GM19099 (cell line): ENCODE results near the gene NAT10.

Experiments
- POLR2A ChIP-seq: IDR thresholded peaks from 3 replicates; pipeline ENCODE4 v1.6.1; 2011; ENCODE audit warnings: low read depth; ENCODE audit not compliant: insufficient read length; ENCODE audit errors: extremely low read depth

Gene NAT10

DNA sequence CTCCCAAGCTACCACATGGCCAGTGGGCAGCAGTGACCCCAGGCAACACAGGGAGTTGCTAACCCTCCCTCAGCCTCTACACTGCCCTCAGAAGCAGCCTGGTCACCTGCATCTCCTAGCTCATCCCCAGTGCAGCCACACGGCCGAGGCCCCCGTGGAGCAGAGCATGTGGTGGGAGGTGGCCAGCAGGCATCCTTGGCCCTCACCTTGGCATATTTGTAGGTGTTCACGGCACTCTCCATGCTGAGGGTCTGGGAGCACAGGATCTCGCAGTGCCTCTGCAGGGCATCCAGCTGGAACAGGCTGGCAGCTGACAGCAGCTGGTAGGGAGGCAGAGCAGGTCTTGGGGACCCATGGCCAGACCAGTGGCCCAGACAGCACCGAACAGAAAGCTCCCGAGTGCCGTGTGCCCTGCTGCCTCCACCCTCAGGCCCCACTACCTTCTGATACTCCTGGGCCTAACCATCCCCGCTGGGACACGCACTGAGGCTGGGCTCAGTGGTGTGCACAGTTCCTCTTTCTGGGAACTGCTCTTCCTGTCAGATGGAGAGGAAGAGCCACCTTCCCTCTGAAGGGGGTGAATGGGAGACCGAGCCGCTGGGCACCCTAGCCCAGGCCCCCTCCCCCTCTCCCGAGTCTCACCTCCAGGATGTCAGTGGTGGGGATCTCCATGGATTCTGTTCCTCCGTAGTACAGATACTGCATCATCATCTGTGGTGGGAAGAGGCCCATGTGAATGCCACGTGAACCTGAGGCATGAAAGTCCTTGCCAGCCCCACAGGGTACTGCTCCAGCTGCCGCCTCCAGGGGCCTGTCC lies 48.8 kb downstream of the NAT10 start:
- no peak for TF ChIP-seq POLR2A

- TF ChIP-seq POLR2A, result no peak
Measured at GRCh38 chr11:34155057-34155756, 49.8 kb downstream of the NAT10 start.

- TF ChIP-seq POLR2A, result no peak
Measured at GRCh38 chr11:34155757-34156062, 50.3 kb downstream of the NAT10 start.

- TF ChIP-seq POLR2A, result no peak
Measured at GRCh38 chr11:34157163-34157562, 51.7 kb downstream of the NAT10 start.

DNA sequence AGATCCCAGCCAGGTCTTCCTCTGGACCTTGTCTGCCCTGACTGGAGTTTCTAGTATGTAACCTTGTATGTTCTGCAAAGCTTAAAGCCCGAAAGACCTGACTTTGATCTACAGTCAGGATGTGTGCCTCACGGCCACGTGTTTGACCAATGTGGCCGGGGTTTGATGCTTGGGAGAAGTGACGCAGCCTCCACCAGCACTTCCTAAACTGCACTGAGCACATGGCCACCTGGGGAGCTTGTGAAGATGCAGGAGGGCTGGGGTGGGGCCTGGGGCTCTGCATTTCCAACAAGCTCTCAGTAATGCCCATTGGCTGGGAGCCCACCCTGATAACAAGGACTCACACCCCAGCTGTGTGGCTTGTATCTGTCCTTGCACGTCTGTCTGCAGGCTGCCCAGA lies 53.2 kb downstream of the NAT10 start:
- TF ChIP-seq POLR2A, result no peak

GRCh38 chr11:34160049-34160721 lies 54.8 kb downstream of the NAT10 start:
- TF ChIP-seq POLR2A, result no peak

DNA sequence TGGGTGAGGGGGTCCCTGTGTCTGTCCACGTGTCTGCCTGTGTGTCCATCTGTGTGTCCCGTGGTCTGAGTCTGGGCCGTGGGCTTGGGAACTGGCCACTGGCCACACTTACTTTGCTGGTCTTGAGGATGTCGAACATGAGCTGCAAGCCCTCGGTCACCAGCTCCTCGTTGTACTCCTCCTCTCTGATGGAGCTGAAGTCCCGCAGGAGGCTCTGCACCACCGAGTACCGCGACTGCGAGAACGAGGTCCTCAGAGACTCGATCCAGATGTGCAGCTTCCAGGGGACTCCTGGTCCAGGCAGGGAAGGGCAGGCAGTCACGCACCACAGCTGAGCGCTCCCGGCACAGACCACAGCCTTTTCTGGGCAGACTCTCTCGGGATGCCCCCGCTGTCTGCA lies 55.4 kb downstream of the NAT10 start:
- no peak for TF ChIP-seq POLR2A

DNA sequence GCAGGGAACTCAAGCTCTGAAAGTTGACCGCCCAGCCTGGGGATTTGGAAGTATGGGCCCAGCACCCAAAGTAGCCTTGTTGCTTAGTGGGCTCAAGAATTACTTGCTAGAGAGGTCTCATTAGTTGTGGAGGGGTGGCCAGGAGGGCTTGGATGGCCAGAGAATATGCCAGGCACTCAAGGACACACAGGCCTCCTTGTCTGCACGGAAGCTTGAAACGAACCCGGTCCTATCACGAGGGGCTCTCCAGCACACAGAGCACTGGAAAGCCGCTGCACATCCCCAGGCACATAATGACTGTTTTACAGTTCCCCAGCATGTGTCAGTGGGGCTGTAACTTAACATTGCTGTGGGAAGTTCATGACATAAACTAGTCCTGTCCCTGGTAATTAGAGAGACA lies 55.9 kb downstream of the NAT10 start:
- no peak for TF ChIP-seq POLR2A

GRCh38 chr11:34161812-34162492 lies 56.5 kb downstream of the NAT10 start:
- no peak for TF ChIP-seq POLR2A

DNA sequence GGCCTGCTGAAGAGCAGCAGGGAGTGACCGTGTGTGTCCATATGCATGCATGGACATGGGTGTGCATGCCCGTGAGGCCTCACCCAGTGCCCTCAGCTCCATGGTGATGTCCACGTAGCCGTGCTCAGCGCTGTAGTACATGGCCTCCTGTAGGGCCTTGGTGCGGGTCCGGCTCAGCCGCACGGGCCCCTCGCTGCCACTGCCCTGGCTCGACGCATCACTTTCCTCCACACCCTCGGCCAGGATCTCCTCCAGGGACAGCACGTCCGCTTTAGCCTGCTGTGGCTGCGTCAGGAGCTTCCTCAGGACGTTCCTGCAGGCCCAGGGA lies 57.0 kb downstream of the NAT10 start:
- TF ChIP-seq POLR2A, result no peak

- TF ChIP-seq POLR2A, result no peak
Measured at GRCh38 chr11:34162856-34163255, 57.4 kb downstream of the NAT10 start.

GRCh38 chr11:34165121-34165520 lies 59.7 kb downstream of the NAT10 start:
- TF ChIP-seq POLR2A, result no peak

- no peak for TF ChIP-seq POLR2A
Measured at GRCh38 chr11:34165786-34166555, 60.5 kb downstream of the NAT10 start.

DNA sequence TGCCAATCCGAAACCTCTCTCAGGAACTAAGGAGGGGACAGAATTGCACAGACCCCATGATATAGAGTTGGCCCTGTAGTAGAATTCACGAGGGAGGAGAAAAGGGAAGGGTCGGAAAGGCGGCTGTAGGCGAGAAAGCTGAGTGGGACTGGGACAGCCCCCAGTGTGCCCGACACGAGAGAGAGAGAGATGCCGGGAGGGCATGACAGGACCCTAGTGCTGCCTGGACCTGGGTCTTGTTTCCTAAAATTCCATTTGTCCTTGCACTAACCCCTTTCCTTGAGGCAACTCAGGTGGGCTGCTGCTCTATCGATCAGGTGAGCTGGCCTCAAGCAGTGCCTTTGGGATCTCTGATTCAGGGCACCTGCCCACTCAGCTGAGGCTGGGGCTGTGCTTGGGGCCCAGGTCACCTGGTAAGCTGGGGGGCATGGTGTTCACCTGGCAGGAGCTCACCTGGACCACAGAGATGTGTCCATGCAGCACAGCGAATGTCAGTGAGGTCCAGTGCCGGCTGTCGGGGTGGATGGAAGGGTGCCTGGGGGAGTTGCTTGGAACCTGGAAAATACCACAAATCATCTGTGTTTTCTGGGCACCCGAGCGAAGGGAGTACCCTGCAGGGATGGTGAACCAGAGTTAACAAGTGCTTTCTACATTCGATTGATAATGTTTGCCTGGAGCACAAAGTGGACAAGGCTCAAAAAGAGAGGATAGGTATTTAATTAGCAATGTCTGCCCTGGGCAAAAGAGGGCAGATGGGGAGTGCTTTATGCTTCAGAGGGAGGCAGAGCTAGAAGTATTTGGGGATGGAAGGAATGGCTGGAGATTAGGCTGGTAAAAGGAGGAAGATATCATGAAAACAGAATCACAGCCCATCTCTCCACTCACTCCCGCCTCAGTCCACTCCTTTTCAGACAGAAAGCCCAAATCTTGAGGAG lies 61.6 kb downstream of the NAT10 start:
- no peak for TF ChIP-seq POLR2A
